AG09319 (cell line): ENCODE measurements around the gene KAT14.
"Not testable (repeated sequence)": the region's sequence is repeated elsewhere in the genome, so short reads cannot be mapped to it uniquely, and the experiment has no call there.

Experiments used
- DNase-seq: peaks from one replicate; pipeline ENCODE4 v3.0.0-alpha.2; 2010; ENCODE audit warnings: low read depth; ENCODE audit errors: extremely low read depth
- CTCF ChIP-seq: IDR thresholded peaks from 2 replicates; pipeline ENCODE4 v1.5.1; 2011; ENCODE audit warnings: low read depth, mild to moderate bottlenecking, inconsistent platforms, low read length, moderate library complexity

Gene KAT14

DNA sequence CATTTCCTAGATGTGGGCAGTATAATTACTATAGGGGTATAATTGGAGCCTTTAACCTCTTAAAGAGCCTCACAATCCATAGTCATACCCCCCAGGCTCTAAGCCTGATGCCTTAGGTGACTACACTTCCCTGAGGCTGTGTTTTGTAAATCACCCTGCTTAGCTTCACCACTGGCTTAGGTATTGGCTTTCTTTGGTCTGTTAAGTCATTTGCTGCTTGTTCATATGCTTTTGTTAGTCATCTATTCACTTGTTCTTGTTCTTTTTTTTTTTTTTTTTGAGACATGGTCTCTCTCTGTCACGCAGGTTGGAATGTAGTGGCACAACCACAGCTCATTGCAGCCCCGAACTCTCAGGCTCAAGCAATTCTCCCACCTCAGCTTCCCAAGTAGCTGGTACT lies 26.7 kb downstream of the KAT14 start:
- no peak for TF ChIP-seq CTCF
- no peak for DNase-seq

- DNase-seq: no peak
- TF ChIP-seq CTCF: no peak
These were observed 27.9 kb downstream of the KAT14 start for GRCh38 chr20:18165553-18165952.

- no peak for DNase-seq
- TF ChIP-seq CTCF: no peak
These were observed 28.7 kb downstream of the KAT14 start for GRCh38 chr20:18166241-18166881.

GRCh38 chr20:18166950-18167349 lies 29.3 kb downstream of the KAT14 start:
- no peak for DNase-seq
- TF ChIP-seq CTCF: no peak

GRCh38 chr20:18172379-18172778 lies 34.7 kb downstream of the KAT14 start:
- no peak for DNase-seq
- TF ChIP-seq CTCF: no peak

DNA sequence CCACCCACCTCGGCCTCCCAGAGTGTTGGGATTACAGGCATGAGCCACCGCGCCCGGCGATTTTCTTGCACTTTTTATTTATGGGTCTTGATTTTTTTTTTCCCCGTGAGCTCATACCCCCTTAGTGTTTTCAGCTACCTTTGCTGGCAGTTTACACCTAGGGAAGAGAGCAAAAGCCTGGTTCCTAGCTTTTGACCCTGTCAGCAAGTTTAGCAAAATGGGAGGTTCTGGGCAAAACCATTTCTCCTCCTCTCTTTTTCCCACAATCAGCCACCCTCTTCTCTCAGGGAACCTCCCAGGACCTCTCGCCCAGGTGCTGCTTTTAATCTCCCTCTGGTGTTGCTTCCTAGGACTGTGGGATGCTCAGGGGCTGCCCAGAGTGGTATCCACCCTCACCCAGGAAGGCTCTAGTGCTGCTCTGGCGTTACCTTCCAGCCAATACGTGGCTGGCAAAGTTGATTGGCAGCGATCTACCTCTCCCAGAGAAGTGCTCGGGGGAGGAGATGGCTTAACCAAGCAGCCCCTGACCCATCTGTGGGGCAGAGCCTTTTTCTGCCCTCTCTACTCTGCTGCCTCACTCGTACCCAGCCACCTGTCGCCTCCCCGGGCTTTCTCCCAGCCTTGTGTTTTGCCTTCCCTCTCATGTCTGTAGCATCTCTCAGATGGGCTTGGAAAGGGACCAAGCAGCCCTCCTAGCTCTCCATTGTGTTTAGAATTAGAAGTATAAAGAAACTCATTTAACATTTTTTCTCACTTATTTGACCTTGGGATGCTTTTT lies 37.4 kb downstream of the KAT14 start:
- no peak for TF ChIP-seq CTCF
- DNase-seq: no peak

- TF ChIP-seq CTCF: no peak
- DNase-seq: no peak
These were observed 38.7 kb downstream of the KAT14 start for GRCh38 chr20:18176318-18176785.

- not testable (repeated sequence) for DNase-seq
These were observed 42.7 kb downstream of the KAT14 start for GRCh38 chr20:18180366-18180765.
